Endodermal cell (in vitro differentiated cells): ENCODE results near the gene RPL38. TPM values are rescaled to one million over a fixed set of nuclear protein-coding genes. Genes with fewer than 3 reads are reported as not detected.
"Not testable (repeated sequence)": the region's sequence is repeated elsewhere in the genome, so short reads cannot be mapped to it uniquely, and the experiment has no call there.

Source experiments
- DNase-seq: peaks from one replicate; pipeline ENCODE4 v3.0.0-alpha.2; 2017
- H3K27ac ChIP-seq: 2 replicates; pipeline ENCODE4 v1.5.1; 2013; ENCODE audit warnings: mild to moderate bottlenecking, low read depth, low read length, moderate library complexity
- H3K27me3 ChIP-seq: 2 replicates; pipeline ENCODE4 v1.6.1; 2013; ENCODE audit warnings: mild to moderate bottlenecking, low read length, moderate library complexity; ENCODE audit not compliant: insufficient read depth, control insufficient read depth, poor library complexity, severe bottlenecking
- H3K36me3 ChIP-seq: 2 replicates; pipeline ENCODE4 v1.7.0; 2013; ENCODE audit warnings: mild to moderate bottlenecking, low read length, moderate library complexity; ENCODE audit not compliant: control insufficient read depth, insufficient read depth
- H3K4me1 ChIP-seq: one replicate; pipeline ENCODE4 v1.7.0; 2013; ENCODE audit warnings: low read length; ENCODE audit not compliant: control insufficient read depth, insufficient read depth
- H3K4me3 ChIP-seq: 2 replicates; pipeline ENCODE4 v1.5.1; 2013; ENCODE audit warnings: mild to moderate bottlenecking, low read length, moderate library complexity
- H3K9ac ChIP-seq: 2 replicates; pipeline ENCODE4 v1.6.1; 2013; ENCODE audit warnings: mild to moderate bottlenecking, low read length, moderate library complexity; ENCODE audit not compliant: poor library complexity, severe bottlenecking; ENCODE audit errors: extremely low read depth
- H3K9me3 ChIP-seq: 2 replicates; pipeline ENCODE4 v1.6.1; 2013; ENCODE audit warnings: mild to moderate bottlenecking, low read length, moderate library complexity; ENCODE audit not compliant: control insufficient read depth
- H3K27ac Mint-ChIP-seq: 2 replicates; pipeline ENCODE4 v1.8.0; 2020; ENCODE audit warnings: mixed read lengths
- H3K27me3 Mint-ChIP-seq: 2 replicates; pipeline ENCODE4 v1.8.0; 2021; ENCODE audit warnings: mild to moderate bottlenecking, mixed read lengths; ENCODE audit not compliant: insufficient read depth
- H3K36me3 Mint-ChIP-seq: 2 replicates; pipeline ENCODE4 v1.8.0; 2020; ENCODE audit warnings: low read depth, mixed read lengths
- H3K4me1 Mint-ChIP-seq: 2 replicates; pipeline ENCODE4 v1.8.0; 2020; ENCODE audit warnings: mixed read lengths
- H3K4me3 Mint-ChIP-seq: 2 replicates; pipeline ENCODE4 v1.8.0; 2020; ENCODE audit warnings: mild to moderate bottlenecking, moderate library complexity, mixed read lengths
- H3K9me3 Mint-ChIP-seq: 2 replicates; pipeline ENCODE4 v1.8.0; 2020; ENCODE audit warnings: mild to moderate bottlenecking, mixed read lengths
- CTCF ChIP-seq: fragments of 200-600 bp; sonication (generic); conservative IDR thresholded peaks from 2 replicates; pipeline ENCODE4 v1.5.0; 2021; ENCODE audit warnings: antibody characterized with exemption, mild to moderate bottlenecking
- WGBS, 2 experiments: methylation state at CpG; one replicate each; pipeline versions ENCODE4 v1.1.5 to v1.1.7; 2013; ENCODE audit warnings: missing lambda C conversion rate in 2 of 2, mixed read lengths in 1 of 2; ENCODE audit not compliant: insufficient coverage in 1 of 2, insufficient read length in 1 of 2; 5-methylcytosine and 5-hydroxymethylcytosine counted together
- total RNA-seq, 2 donors: library from RNA; stranded (reverse); fragmentation: NEBNext Ultra II Directional in 1 of 2; extraction: Animal tissue kit (Norgen Biotek cat#: 25700) in 1 of 2; gene quantifications; 2 replicates in 1 of 2; 3 replicates in 1 of 2; pipeline ENCODE4 v1.2.1, GENCODE V29; 2021

RPL38 gene
- total RNA-seq, 2 donors from 2014 or later, result 1,155 to 1,199 TPM

GRCh38 chr17:74187761-74188160 lies 15.7 kb upstream of the RPL38 start:
- Histone ChIP-seq H3K36me3 (no peaks in the 10 kb centered on the region), H3K27me3 (no peaks in the 10 kb centered on the region), H3K4me3 (no peak overlapping the region), H3K27ac (no peak overlapping the region), H3K4me1 (no peaks in the 10 kb centered on the region), H3K9ac (no peak overlapping the region), H3K9me3 (no peaks in the 10 kb centered on the region)
- no peak for DNase-seq
- H3K27ac Mint-ChIP-seq, result no peak overlapping the region
- no peak overlapping the region for H3K4me3 Mint-ChIP-seq
- TF ChIP-seq CTCF, result no peak
- peaks cover 4% of the 10 kb centered on the region for H3K27me3 Mint-ChIP-seq
- WGBS, 2 experiments, result 78 to 84% methylated on average over 9 to 11 of the region's 11 CpGs
- H3K36me3 Mint-ChIP-seq, result no peaks in the 10 kb centered on the region
- peaks cover 12% of the 10 kb centered on the region for H3K4me1 Mint-ChIP-seq
- H3K9me3 Mint-ChIP-seq, result peaks cover 2% of the 10 kb centered on the region

- not testable (repeated sequence) for H3K27ac Mint-ChIP-seq, H3K4me3 ChIP-seq
Measured at GRCh38 chr17:74188687-74189086, 14.8 kb upstream of the RPL38 start.

GRCh38 chr17:74190154-74190553 lies 13.3 kb upstream of the RPL38 start:
- peaks cover 12% of the 10 kb centered on the region for H3K4me1 Mint-ChIP-seq
- H3K9ac ChIP-seq, result no peak overlapping the region
- H3K4me3 Mint-ChIP-seq, result no peak overlapping the region
- WGBS, 2 experiments, result 70 to 73% methylated on average over 1 to 2 of the region's 2 CpGs
- H3K4me1 ChIP-seq, result no peaks in the 10 kb centered on the region
- H3K27ac ChIP-seq, result no peak overlapping the region
- H3K27ac Mint-ChIP-seq, result no peak overlapping the region
- DNase-seq, result peak; percentile 52
- H3K9me3 ChIP-seq, result no peaks in the 10 kb centered on the region
- H3K27me3 Mint-ChIP-seq, result peaks cover 7% of the 10 kb centered on the region
- H3K9me3 Mint-ChIP-seq, result no peaks in the 10 kb centered on the region
- TF ChIP-seq CTCF, result no peak
- no peaks in the 10 kb centered on the region for H3K36me3 ChIP-seq
- H3K36me3 Mint-ChIP-seq, result no peaks in the 10 kb centered on the region
- H3K27me3 ChIP-seq, result no peaks in the 10 kb centered on the region
- H3K4me3 ChIP-seq, result no peak overlapping the region

More at GRCh38 chr17:74188687-74189086, 14.8 kb upstream of the RPL38 start:
- not testable (repeated sequence) for H3K27me3 Mint-ChIP-seq, H3K9ac ChIP-seq, DNase-seq, H3K27ac ChIP-seq, H3K27me3 ChIP-seq, H3K9me3 ChIP-seq, H3K4me1 ChIP-seq, H3K4me3 Mint-ChIP-seq, H3K36me3 ChIP-seq, H3K9me3 Mint-ChIP-seq, H3K36me3 Mint-ChIP-seq
- WGBS, 2 experiments, result 95% methylated on average over 3 of the region's 4 CpGs; no CpG with 5 or more reads in 1 of the 2 experiments
- peaks cover 12% of the 10 kb centered on the region for H3K4me1 Mint-ChIP-seq

GRCh38 chr17:74190807-74191406 lies 12.6 kb upstream of the RPL38 start:
- Mint-ChIP-seq H3K9me3 (no peaks in the 10 kb centered on the region), H3K4me1 (peaks cover 12% of the 10 kb centered on the region), H3K27ac (no peak overlapping the region), H3K4me3 (no peak overlapping the region), H3K36me3 (no peaks in the 10 kb centered on the region), H3K27me3 (peaks cover 13% of the 10 kb centered on the region)
- no peak overlapping the region for H3K27ac ChIP-seq
- no peaks in the 10 kb centered on the region for H3K27me3 ChIP-seq
- TF ChIP-seq CTCF, result no peak
- no peaks in the 10 kb centered on the region for H3K36me3 ChIP-seq
- H3K9me3 ChIP-seq, result no peaks in the 10 kb centered on the region
- 66 to 86% methylated on average over 4 to 5 of the region's 6 CpGs for WGBS, 2 experiments
- no peak overlapping the region for H3K4me3 ChIP-seq
- no peaks in the 10 kb centered on the region for H3K4me1 ChIP-seq
- peak; percentile 93 for DNase-seq
- no peak overlapping the region for H3K9ac ChIP-seq
